PFSK-1 (cell line): Measurements from ENCODE around the gene TUBD1.

Experiments used
- FOXP2 ChIP-seq: optimal IDR thresholded peaks from 2 replicates; pipeline ENCODE3; 2011; ENCODE audit warnings: borderline replicate concordance, control low read depth, inconsistent platforms; ENCODE audit not compliant: insufficient read depth; ENCODE audit errors: extremely low read length, extremely low read depth
- POLR2AphosphoS5 ChIP-seq: IDR thresholded peaks from 2 replicates; pipeline ENCODE4 v1.6.1; 2012; ENCODE audit warnings: low read depth, mild to moderate bottlenecking, control low read depth, low read length, moderate library complexity
- REST ChIP-seq, 2 experiments: IDR thresholded peaks; 2 replicates each; pipeline versions ENCODE4 v1.6.1 to v1.8.0; 2011 to 2012; ENCODE audit warnings: low read depth in 2 of 2, low read length in 2 of 2, control low read depth in 1 of 2, inconsistent platforms in 1 of 2, mild to moderate bottlenecking in 1 of 2, moderate library complexity in 1 of 2; ENCODE audit not compliant: insufficient read depth in 1 of 2
- TAF1 ChIP-seq: IDR thresholded peaks from 2 replicates; pipeline ENCODE4 v1.6.1; 2012; ENCODE audit warnings: low read length, control low read depth, borderline replicate concordance; ENCODE audit not compliant: insufficient read depth

- TF ChIP-seq POLR2AphosphoS5: peak; percentile 82
- no peak for TF ChIP-seq FOXP2
- no peak for TF ChIP-seq TAF1
- TF ChIP-seq REST (IDR thresholded peaks at IDR 0.05; ENCODE audit: insufficient read depth in 1 of 2, low read depth in 2 of 2, low read length in 2 of 2): 0 out of 4 replicates have a peak, but pooled peaks of 1 of the 2 experiments have one; percentile 43
Measured at GRCh38 chr17:59829217-59830006, 63.3 kb downstream of the TUBD1 start.
